Endothelial cell of umbilical vein (primary cell): ENCODE measurements around the gene GEMIN7. TPM values are rescaled to one million over a fixed set of nuclear protein-coding genes. Genes with fewer than 3 reads are reported as not detected.

Experiments used
- BruUV-seq: library from RNA; stranded (reverse); fragments of 400-500 nt; replicated peaks from 2 replicates; lab custom pipeline; 2021; lab: Mats Ljungman, UMichigan
- CTCF ChIA-PET: fragments of 300-600, 350-600 bp; sonication (Branson Sonifier 250); formaldehyde crosslinking; loops from one replicate; lab custom pipeline; 2021; ENCODE audit warnings: antibody characterized with exemption, inconsistent platforms; lab: Charles Lee
- POLR2A ChIA-PET: fragments of 300-600, 350-600 bp; sonication (Branson Sonifier 250); formaldehyde crosslinking; loops from one replicate; lab custom pipeline; 2021; ENCODE audit warnings: antibody characterized with exemption, inconsistent platforms; lab: Charles Lee
- DNase-seq: peaks from one replicate; pipeline ENCODE4 v3.0.0-alpha.2; 2011; ENCODE audit warnings: low read depth, low spot score
- FAIRE-seq: peaks from 2 replicates; lab custom pipeline; 2011; peaks lifted over from hg19 to GRCh38; lab: Jason Lieb, UNC
- H2AFZ ChIP-seq: 2 replicates; pipeline ENCODE4 v1.6.0; 2012; ENCODE audit warnings: low read depth, low read length, control low read depth, inconsistent platforms
- H3K27ac ChIP-seq: 2 replicates; pipeline ENCODE4 v1.5.1; 2011; ENCODE audit warnings: low read depth, mild to moderate bottlenecking, control low read depth, low read length, moderate library complexity; ENCODE audit not compliant: insufficient read depth
- H3K27me3 ChIP-seq, 2 experiments: 2 replicates each; pipeline versions ENCODE4 v1.6.0 to v1.6.1; 2011; ENCODE audit warnings: low read length in 2 of 2, mixed read lengths in 1 of 2; ENCODE audit not compliant: control insufficient read depth in 2 of 2, insufficient read depth in 2 of 2
- H3K36me3 ChIP-seq, 2 experiments: 2 replicates in 1 of 2; 3 replicates in 1 of 2; pipeline ENCODE4 v1.5.1; 2011; ENCODE audit warnings: low read length in 2 of 2, mild to moderate bottlenecking in 1 of 2, moderate library complexity in 1 of 2; ENCODE audit not compliant: control insufficient read depth in 2 of 2, insufficient read depth in 2 of 2; ENCODE audit errors: extremely low read depth in 1 of 2
- H3K4me1 ChIP-seq: 3 replicates; pipeline ENCODE4 v1.5.1; 2011; ENCODE audit warnings: mild to moderate bottlenecking, low read length; ENCODE audit not compliant: control insufficient read depth, insufficient read depth; ENCODE audit errors: extremely low read depth
- H3K4me2 ChIP-seq: 2 replicates; pipeline ENCODE4 v1.6.1; 2011; ENCODE audit warnings: low read length, control low read depth, mixed read lengths; ENCODE audit not compliant: insufficient read depth
- H3K4me3 ChIP-seq, 3 experiments: fragments of 200-600 bp in 1 of 3; sonication (generic), shearing (Covaris generic) in 1 of 3; replicated peaks in 1 of 3; 2 replicates each; pipeline ENCODE4 v1.5.1; 2011 to 2016; ENCODE audit warnings: control low read depth in 3 of 3, low read length in 3 of 3, mild to moderate bottlenecking in 2 of 3, inconsistent platforms in 1 of 3, low read depth in 1 of 3, moderate library complexity in 1 of 3; ENCODE audit not compliant: insufficient read depth in 1 of 3
- H3K79me2 ChIP-seq: 2 replicates; pipeline ENCODE4 v1.6.0; 2012; ENCODE audit warnings: low read length, inconsistent platforms; ENCODE audit not compliant: control insufficient read depth, insufficient read depth
- H3K9ac ChIP-seq: replicated peaks from 2 replicates; pipeline ENCODE3; 2011; ENCODE audit warnings: low read length, control low read depth; ENCODE audit not compliant: insufficient read depth; ENCODE audit errors: extremely low read depth
- H3K9me1 ChIP-seq: replicated peaks from 3 replicates; pipeline ENCODE4 v1.6.0; 2011; ENCODE audit warnings: mild to moderate bottlenecking, low read length; ENCODE audit not compliant: control insufficient read depth, insufficient read depth; ENCODE audit errors: extremely low read depth
- H3K9me3 ChIP-seq: replicated peaks from 2 replicates; pipeline ENCODE4 v1.5.1; 2012; ENCODE audit warnings: low read length, inconsistent platforms; ENCODE audit not compliant: control insufficient read depth, insufficient read depth
- H4K20me1 ChIP-seq: replicated peaks from 2 replicates; pipeline ENCODE3; 2011; ENCODE audit warnings: mild to moderate bottlenecking, low read length; ENCODE audit not compliant: control insufficient read depth, insufficient read depth; ENCODE audit errors: extremely low read depth
- CTCF ChIP-seq, 2 donors: IDR thresholded peaks; 1 replicate in 1 of 2; 2 replicates in 1 of 2; pipeline ENCODE4 v1.5.1; 2011; ENCODE audit warnings: low read length in 2 of 2, mild to moderate bottlenecking in 2 of 2, moderate library complexity in 2 of 2, control low read depth in 1 of 2, inconsistent platforms in 1 of 2, low read depth in 1 of 2; ENCODE audit not compliant: insufficient read depth in 1 of 2; ENCODE audit errors: extremely low read depth in 1 of 2
- EZH2 ChIP-seq: IDR thresholded peaks from 2 replicates; pipeline ENCODE4 v1.6.1; 2012; ENCODE audit warnings: borderline replicate concordance, low read depth, mild to moderate bottlenecking, moderate library complexity, low read length, inconsistent platforms; ENCODE audit not compliant: severe bottlenecking
- FOS ChIP-seq: IDR thresholded peaks from 2 replicates; pipeline ENCODE4 v1.6.1; 2011; ENCODE audit warnings: mild to moderate bottlenecking, low read length, moderate library complexity, borderline replicate concordance; ENCODE audit not compliant: insufficient read depth
- GATA2 ChIP-seq: IDR thresholded peaks from 2 replicates; pipeline ENCODE4 v1.7.0; 2011; ENCODE audit warnings: low read depth, mild to moderate bottlenecking, moderate library complexity, mixed read lengths, low read length; ENCODE audit not compliant: insufficient read length, insufficient read depth
- JUN ChIP-seq: IDR thresholded peaks from 2 replicates; pipeline ENCODE4 v1.6.1; 2011; ENCODE audit warnings: borderline replicate concordance, low read depth; ENCODE audit not compliant: insufficient read length, insufficient read depth
- MAX ChIP-seq: IDR thresholded peaks from 2 replicates; pipeline ENCODE4 v1.6.1; 2011; ENCODE audit not compliant: insufficient read depth, insufficient read length
- MYC ChIP-seq: IDR thresholded peaks from one replicate; pipeline ENCODE4 v1.6.1; 2011; ENCODE audit warnings: mild to moderate bottlenecking, low read depth, low read length
- POLR2A ChIP-seq: IDR thresholded peaks from 2 replicates; pipeline ENCODE4 v1.6.1; 2012; ENCODE audit warnings: low read depth, mild to moderate bottlenecking, control low read depth, low read length
- POLR2AphosphoS5 ChIP-seq: IDR thresholded peaks from 2 replicates; pipeline ENCODE4 v1.6.1; 2012; ENCODE audit warnings: low read depth, mild to moderate bottlenecking, control low read depth, low read length, moderate library complexity; ENCODE audit not compliant: insufficient read depth
- dilution Hi-C: fragments of 300-500 bp; cut with MboI; formaldehyde crosslinking; loops from one replicate; pipeline ENCODE4 v1.15.0; 2019; ENCODE audit warnings: low sequenced_read_pairs; ENCODE audit not compliant: extremely low pct_ligation_motif_present
- intact Hi-C: fragments of 100-400 bp; cut with micrococcal nuclease; formaldehyde crosslinking; loops from one replicate; pipeline ENCODE4 v1.10.0; 2022
- polyA plus RNA-seq, 4 experiments: library from polyadenylated mRNA; depleted of rRNA in 3 of 4; stranded (reverse) in 3 of 4; unstranded in 1 of 4; fragments of >200 nt; gene quantifications; 2 replicates each; pipeline versions ENCODE4 v1.2.1 to v1.2.3, GENCODE V29; 2011 to 2012; ENCODE audit warnings: missing spikeins in 1 of 4
- total RNA-seq: library from RNA; stranded (reverse); gene quantifications from 2 replicates; pipeline ENCODE4 v1.2.3, GENCODE V29; 2021

GEMIN7 gene
- total and polyA plus RNA-seq, 2 donors (not counting 3 experiments of a cell fraction or from before 2014, with no cell fraction given), result 34.2 to 53.7 TPM

- TF ChIP-seq POLR2AphosphoS5 (no peak), MYC (no peak), EZH2 (no peak), CTCF (IDR thresholded peaks at IDR 0.05; ENCODE audit: extremely low read depth in 1 of 2, insufficient read depth in 1 of 2, low read depth in 1 of 2, low read length in 2 of 2) (no peak), JUN (no peak), MAX (no peak), POLR2A (no peak), GATA2 (no peak), FOS (no peak)
- Histone ChIP-seq H3K27ac (no peak overlapping the region), H3K4me1 (peaks cover 9% of the 10 kb centered on the region), H3K9me1 (no peaks in the 10 kb centered on the region), H3K9ac (no peak overlapping the region), H3K27me3 (no peaks in the 10 kb centered on the region), H3K79me2 (peaks cover 79% of the 10 kb centered on the region), H4K20me1 (no peaks in the 10 kb centered on the region), H3K4me3 (no peak overlapping the region), H3K4me2 (no peak overlapping the region), H3K9me3 (no peaks in the 10 kb centered on the region), H3K36me3 (no peaks in the 10 kb centered on the region), H2AFZ (no peak overlapping the region)
- FAIRE-seq (no peak), DNase-seq (no peak)
- dilution Hi-C loops (no loop called here), intact Hi-C loops (no loop called here)
- ChIA-PET CTCF (interaction anchor here (0.6 to 3.6 kb wide), 6 partner anchors 9 to 21 kb away, joined by 3 to 14 read pairs (median 3); partner anchors contain the start of gene PPP1R37), POLR2A (interaction anchor here (0.6 kb wide), 1 partner anchor 11 kb away, joined by 3 read pairs; the partner anchor contains the start of gene PPP1R37)
- BruUV-seq, result no TSS peak
Measured at GRCh38 chr19:45103508-45104319, 24.7 kb downstream of the GEMIN7 start.
